Measurements from ENCODE around the gene IL7R. TPM values are rescaled to one million over a fixed set of nuclear protein-coding genes. Genes with fewer than 3 reads are reported as not detected.
A peak's percentile ranks its signal among the peaks of the same experiment; 100 is the strongest.

The IL7R gene
- total RNA-seq, 2 experiments from 2014 or later: 163 to 169 TPM

DNA sequence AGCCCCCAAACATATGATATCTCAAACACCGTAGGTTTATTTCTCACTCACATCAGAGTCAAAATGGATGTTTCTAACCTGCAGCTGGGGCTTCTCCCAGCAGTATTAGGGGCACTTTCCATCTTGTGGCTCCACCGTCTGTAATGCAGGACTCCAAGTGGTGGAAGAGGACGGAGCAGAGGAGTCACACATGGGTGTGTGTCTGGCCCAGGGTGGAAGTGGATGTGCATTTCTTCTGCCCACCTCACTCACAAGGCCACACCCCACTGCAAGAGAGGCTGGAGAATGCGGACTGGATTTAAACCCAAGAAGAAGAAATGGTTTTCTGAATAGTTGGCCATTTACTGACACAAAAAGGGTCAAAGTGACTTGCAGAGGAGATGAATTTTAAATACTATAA, 13.9 kb downstream of the IL7R start:
- peaks cover 87% of the 10 kb centered on the region for H3K36me3 Mint-ChIP-seq
- ChIA-PET CTCF (interaction anchor here (1.2 to 1.8 kb wide), 2 partner anchors 12 to 40 kb away, joined by 3 to 4 read pairs; no protein-coding TSS in a partner anchor), POLR2A (interaction anchor here (1.2 to 2.1 kb wide), 2 partner anchors 12 to 14 kb away, joined by 4 to 7 read pairs; partner anchors contain the start of gene IL7R)
- DNase-seq: no peak
- intact Hi-C loops (cut with micrococcal nuclease): no loop called here
- peaks cover 83% of the 10 kb centered on the region for H3K4me1 Mint-ChIP-seq (ENCODE audit: low read depth)
- H3K4me3 Mint-ChIP-seq: no peak overlapping the region
- H3K27ac Mint-ChIP-seq: peak overlapping the region; percentile 82
- no peaks in the 10 kb centered on the region for H3K27me3 Mint-ChIP-seq
- H3K9me3 Mint-ChIP-seq: peaks cover 5% of the 10 kb centered on the region

GRCh38 chr5:35876454-35876853, 19.8 kb downstream of the IL7R start:
- intact Hi-C loops (cut with micrococcal nuclease): loop anchor here (1.0 to 2.0 kb wide), 2 partner anchors 8 to 14 kb away; no protein-coding TSS in a partner anchor
- Mint-ChIP-seq H3K36me3 (peaks cover 72% of the 10 kb centered on the region), H3K4me3 (no peak overlapping the region), H3K27ac (peak overlapping the region; percentile 80), H3K27me3 (no peaks in the 10 kb centered on the region), H3K9me3 (no peaks in the 10 kb centered on the region), H3K4me1 (ENCODE audit: low read depth) (peaks cover 82% of the 10 kb centered on the region)
- ChIA-PET CTCF (no interaction called here), POLR2A (no interaction called here)
- DNase-seq: no peak

- Mint-ChIP-seq H3K4me1 (ENCODE audit: low read depth) (peaks cover 79% of the 10 kb centered on the region), H3K9me3 (no peaks in the 10 kb centered on the region), H3K4me3 (no peak overlapping the region), H3K36me3 (peaks cover 67% of the 10 kb centered on the region), H3K27ac (peak overlapping the region; percentile 80), H3K27me3 (no peaks in the 10 kb centered on the region)
- ChIA-PET CTCF (no interaction called here), POLR2A (no interaction called here)
- intact Hi-C loops (cut with micrococcal nuclease): loop anchor here (1.0 to 2.0 kb wide), 4 partner anchors 7 to 25 kb away; no protein-coding TSS in a partner anchor
- no peak for DNase-seq
Measured at GRCh38 chr5:35876922-35877321, 20.2 kb downstream of the IL7R start.

GRCh38 chr5:35877655-35878054, 21.0 kb downstream of the IL7R start:
- CTCF ChIA-PET: no interaction called here
- H3K4me1 Mint-ChIP-seq (ENCODE audit: low read depth): peaks cover 83% of the 10 kb centered on the region
- peaks cover 62% of the 10 kb centered on the region for H3K36me3 Mint-ChIP-seq
- no peak overlapping the region for H3K4me3 Mint-ChIP-seq
- H3K27ac Mint-ChIP-seq: peak overlapping the region; percentile 80
- POLR2A ChIA-PET: no interaction called here
- no peak for DNase-seq
- no peaks in the 10 kb centered on the region for H3K27me3 Mint-ChIP-seq
- intact Hi-C loops (cut with micrococcal nuclease): loop anchor here (1.0 to 2.0 kb wide), 3 partner anchors 15 to 25 kb away; no protein-coding TSS in a partner anchor
- no peaks in the 10 kb centered on the region for H3K9me3 Mint-ChIP-seq

DNA sequence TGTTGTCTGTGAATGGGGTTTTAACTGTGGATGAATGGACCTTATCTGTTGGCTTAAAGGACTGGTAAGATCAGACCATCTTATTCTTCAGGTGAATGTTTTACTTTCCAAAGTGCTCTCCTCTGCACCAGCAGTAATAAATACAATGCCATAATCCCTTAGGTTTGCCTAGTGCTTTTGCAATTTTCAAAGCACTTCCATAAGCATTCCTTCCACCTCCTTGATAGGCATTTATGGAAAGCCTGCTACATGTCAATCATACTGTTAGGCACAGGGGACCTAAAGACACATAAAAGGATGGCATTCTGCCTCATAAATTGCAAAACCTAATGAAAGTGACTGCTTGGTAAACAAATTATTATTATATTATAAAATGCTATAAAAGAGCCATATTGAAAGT, 21.4 kb downstream of the IL7R start:
- Mint-ChIP-seq H3K27ac (peak overlapping the region; percentile 80), H3K4me1 (ENCODE audit: low read depth) (peaks cover 85% of the 10 kb centered on the region), H3K36me3 (peaks cover 59% of the 10 kb centered on the region), H3K9me3 (no peaks in the 10 kb centered on the region), H3K4me3 (no peak overlapping the region), H3K27me3 (no peaks in the 10 kb centered on the region)
- DNase-seq: no peak
- intact Hi-C loops (cut with micrococcal nuclease): no loop called here
- POLR2A ChIA-PET: no interaction called here
- CTCF ChIA-PET: interaction anchor here (0.9 kb wide), 1 partner anchor 12 kb away, joined by 3 read pairs; no protein-coding TSS in a partner anchor

DNA sequence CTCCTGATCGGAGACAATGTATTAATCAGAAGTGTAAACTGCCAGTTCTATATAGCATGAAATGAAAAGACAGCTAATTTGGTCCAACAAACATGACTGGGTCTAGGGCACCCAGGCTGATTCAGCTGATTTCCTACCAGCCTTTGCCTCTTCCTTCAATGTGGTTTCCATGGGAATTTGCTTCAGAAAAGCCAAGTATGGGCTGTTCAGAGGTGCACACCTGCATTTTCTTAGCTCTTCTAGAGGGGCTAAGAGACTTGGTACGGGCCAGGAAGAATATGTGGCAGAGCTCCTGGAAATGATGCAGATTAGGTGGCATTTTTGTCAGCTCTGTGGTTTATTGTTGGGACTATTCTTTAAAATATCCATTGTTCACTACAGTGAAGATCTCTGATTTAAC, 22.4 kb downstream of the IL7R start:
- H3K27ac Mint-ChIP-seq: peak overlapping the region; percentile 75
- H3K9me3 Mint-ChIP-seq: peaks cover 2% of the 10 kb centered on the region
- ChIA-PET CTCF (interaction anchor here (0.6 to 1.8 kb wide), 4 partner anchors 11 to 228 kb away, joined by 3 to 5 read pairs (median 4); no protein-coding TSS in a partner anchor), POLR2A (interaction anchor here (1.0 kb wide), 1 partner anchor 26 kb away, joined by 3 read pairs; no protein-coding TSS in a partner anchor)
- no peaks in the 10 kb centered on the region for H3K27me3 Mint-ChIP-seq
- peaks cover 85% of the 10 kb centered on the region for H3K4me1 Mint-ChIP-seq (ENCODE audit: low read depth)
- peaks cover 49% of the 10 kb centered on the region for H3K36me3 Mint-ChIP-seq
- DNase-seq: no peak
- intact Hi-C loops (cut with micrococcal nuclease): no loop called here
- no peak overlapping the region for H3K4me3 Mint-ChIP-seq

- H3K27me3 Mint-ChIP-seq: no peaks in the 10 kb centered on the region
- DNase-seq: no peak
- no peak overlapping the region for H3K27ac Mint-ChIP-seq
- no peak overlapping the region for H3K4me3 Mint-ChIP-seq
- intact Hi-C loops (cut with micrococcal nuclease): no loop called here
- H3K9me3 Mint-ChIP-seq: peaks cover 2% of the 10 kb centered on the region
- POLR2A ChIA-PET: interaction anchor here (1.0 kb wide), 1 partner anchor 25 kb away, joined by 3 read pairs; no protein-coding TSS in a partner anchor
- peaks cover 84% of the 10 kb centered on the region for H3K4me1 Mint-ChIP-seq (ENCODE audit: low read depth)
- CTCF ChIA-PET: interaction anchor here (0.6 to 1.8 kb wide), 3 partner anchors 17 to 229 kb away, joined by 3 to 5 read pairs (median 4); no protein-coding TSS in a partner anchor
- peaks cover 43% of the 10 kb centered on the region for H3K36me3 Mint-ChIP-seq
Measured at GRCh38 chr5:35879649-35880048, 23.0 kb downstream of the IL7R start.

DNA sequence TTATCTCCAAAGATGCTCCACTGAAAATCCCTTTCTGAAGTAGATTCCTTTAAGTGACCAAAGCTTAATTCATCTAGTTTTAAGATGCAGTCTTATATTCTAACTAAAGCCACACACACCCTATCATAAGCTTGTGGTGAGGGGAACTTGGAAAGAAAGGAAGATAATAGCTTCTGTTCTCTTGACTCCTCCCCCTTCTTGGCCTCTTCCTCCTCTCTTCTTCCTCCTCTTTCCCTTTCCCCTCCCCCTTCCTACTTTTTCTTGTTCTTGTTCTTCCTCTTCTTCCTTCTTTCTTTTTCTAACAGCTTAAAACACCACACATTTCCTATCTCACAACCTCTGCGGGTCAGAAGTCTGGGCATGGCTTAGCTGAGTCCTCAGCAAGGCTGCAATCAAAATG, 23.5 kb downstream of the IL7R start:
- Mint-ChIP-seq H3K4me3 (no peak overlapping the region), H3K4me1 (ENCODE audit: low read depth) (peaks cover 79% of the 10 kb centered on the region), H3K9me3 (peaks cover 2% of the 10 kb centered on the region), H3K27ac (peak overlapping the region; percentile 46), H3K27me3 (no peaks in the 10 kb centered on the region), H3K36me3 (peaks cover 38% of the 10 kb centered on the region)
- no peak for DNase-seq
- POLR2A ChIA-PET: interaction anchor here (0.7 to 1.8 kb wide), 3 partner anchors 19 to 27 kb away, joined by 3 to 7 read pairs (median 4); no protein-coding TSS in a partner anchor
- intact Hi-C loops (cut with micrococcal nuclease): no loop called here
- CTCF ChIA-PET: interaction anchor here (0.7 to 1.8 kb wide), 3 partner anchors 46 to 553 kb away, joined by 3 to 5 read pairs (median 4); no protein-coding TSS in a partner anchor

DNA sequence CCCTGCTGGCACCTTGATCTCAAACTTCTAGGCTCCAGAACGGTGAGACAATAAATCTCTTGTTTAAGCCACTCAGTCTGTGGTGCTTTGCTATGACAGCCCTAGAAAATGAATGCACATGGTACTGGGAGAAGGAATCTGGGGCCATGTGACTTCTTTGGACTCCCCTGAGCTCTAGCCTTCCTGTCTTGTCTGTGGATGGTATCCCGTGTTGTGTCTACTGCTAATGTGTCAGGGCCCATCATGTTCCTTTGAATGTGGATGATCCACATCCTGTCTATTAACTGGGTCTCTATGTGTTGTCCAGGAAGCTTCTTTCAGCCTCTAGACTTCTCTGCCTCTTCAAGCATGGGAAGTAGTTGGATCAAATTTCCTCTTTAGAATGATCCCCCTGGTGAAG, 25.1 kb downstream of the IL7R start:
- Mint-ChIP-seq H3K9me3 (peaks cover 2% of the 10 kb centered on the region), H3K36me3 (peaks cover 24% of the 10 kb centered on the region), H3K4me1 (ENCODE audit: low read depth) (peaks cover 64% of the 10 kb centered on the region), H3K27ac (peak overlapping the region; percentile 75), H3K4me3 (no peak overlapping the region), H3K27me3 (no peaks in the 10 kb centered on the region)
- intact Hi-C loops (cut with micrococcal nuclease): no loop called here
- DNase-seq: no peak
- POLR2A ChIA-PET: interaction anchor here (0.8 to 1.8 kb wide), 3 partner anchors 9 to 19 kb away, joined by 3 to 7 read pairs (median 5); no protein-coding TSS in a partner anchor
- CTCF ChIA-PET: interaction anchor here (0.6 to 1.7 kb wide), 5 partner anchors 9 to 563 kb away, joined by 3 to 9 read pairs (median 3); no protein-coding TSS in a partner anchor

DNA sequence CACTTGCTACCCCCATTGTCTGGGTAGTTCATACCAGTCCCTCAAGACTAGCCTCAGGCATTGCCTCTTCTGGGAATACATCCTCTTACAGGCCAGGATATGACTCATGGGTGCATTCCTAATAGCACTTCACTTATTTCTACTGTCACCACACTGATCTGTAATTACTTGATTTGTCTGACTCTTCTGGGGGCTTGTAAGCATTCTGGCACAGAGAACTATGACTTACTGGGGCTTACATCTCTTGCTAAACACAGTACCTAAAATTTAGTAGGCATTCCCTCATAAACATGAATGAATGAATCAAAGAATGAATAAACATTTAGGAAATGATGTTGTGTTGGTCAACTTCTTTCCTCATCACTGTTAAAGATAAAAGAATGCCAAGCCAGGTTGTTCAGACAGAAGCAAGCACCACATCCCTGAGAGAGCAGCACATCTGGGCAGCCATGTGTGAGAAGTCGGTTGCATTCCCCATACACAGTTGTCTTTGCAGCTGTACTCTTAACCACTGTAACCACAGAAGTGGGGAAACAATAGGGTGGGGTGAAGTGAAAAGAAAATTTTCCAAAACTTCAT, 27.6 kb downstream of the IL7R start:
- Mint-ChIP-seq H3K36me3 (peaks cover 3% of the 10 kb centered on the region), H3K4me3 (no peak overlapping the region), H3K27me3 (no peaks in the 10 kb centered on the region), H3K27ac (peak overlapping the region; percentile 86), H3K4me1 (ENCODE audit: low read depth) (peaks cover 39% of the 10 kb centered on the region), H3K9me3 (peaks cover 2% of the 10 kb centered on the region)
- CTCF ChIA-PET: interaction anchor here (0.9 kb wide), 1 partner anchor 215 kb away, joined by 3 read pairs; no protein-coding TSS in a partner anchor
- intact Hi-C loops (cut with micrococcal nuclease): loop anchor here (1.0 kb wide), 5 partner anchors 8 to 40 kb away; no protein-coding TSS in a partner anchor
- POLR2A ChIA-PET: no interaction called here
- DNase-seq: no peak

- CTCF ChIA-PET: interaction anchor here (0.9 kb wide), 1 partner anchor 215 kb away, joined by 3 read pairs; no protein-coding TSS in a partner anchor
- intact Hi-C loops (cut with micrococcal nuclease): loop anchor here (1.0 kb wide), 5 partner anchors 8 to 40 kb away; no protein-coding TSS in a partner anchor
- Mint-ChIP-seq H3K27ac (no peak overlapping the region), H3K27me3 (no peaks in the 10 kb centered on the region), H3K9me3 (peaks cover 2% of the 10 kb centered on the region), H3K4me3 (no peak overlapping the region), H3K36me3 (no peaks in the 10 kb centered on the region), H3K4me1 (ENCODE audit: low read depth) (peaks cover 35% of the 10 kb centered on the region)
- POLR2A ChIA-PET: no interaction called here
- DNase-seq: no peak
Measured at GRCh38 chr5:35884773-35885172, 28.1 kb downstream of the IL7R start.

DNA sequence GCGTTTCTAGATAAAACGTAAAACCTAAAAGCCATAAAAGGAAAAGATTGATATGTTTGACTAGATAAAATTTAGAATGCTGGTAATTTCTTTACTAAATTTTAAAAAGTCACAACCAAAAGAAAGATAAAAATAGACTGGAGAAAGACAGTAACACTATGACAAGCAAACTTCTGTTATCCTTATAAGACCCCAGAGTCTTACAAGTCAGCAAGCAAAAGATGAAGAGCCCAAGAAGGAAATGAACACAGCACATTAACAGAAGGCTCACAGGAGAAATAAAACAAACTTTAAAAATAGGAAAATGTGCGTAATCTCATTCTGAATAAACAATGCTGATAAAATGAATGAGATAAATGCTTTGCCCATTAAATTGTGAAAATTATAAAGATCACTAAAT, 29.7 kb downstream of the IL7R start:
- ChIA-PET CTCF (no interaction called here), POLR2A (no interaction called here)
- Mint-ChIP-seq H3K4me3 (no peak overlapping the region), H3K27me3 (no peaks in the 10 kb centered on the region), H3K9me3 (peaks cover 2% of the 10 kb centered on the region), H3K27ac (no peak overlapping the region), H3K36me3 (no peaks in the 10 kb centered on the region), H3K4me1 (ENCODE audit: low read depth) (peaks cover 27% of the 10 kb centered on the region)
- intact Hi-C loops (cut with micrococcal nuclease): no loop called here
- DNase-seq: no peak
